Fibroblast of the aortic adventitia (primary cell): ENCODE results near the gene OOEP. TPM values are rescaled to one million over a fixed set of nuclear protein-coding genes. Genes with fewer than 3 reads are reported as not detected.
"Not testable (repeated sequence)": the region's sequence is repeated elsewhere in the genome, so short reads cannot be mapped to it uniquely, and the experiment has no call there.

ENCODE experiments used
- DNase-seq: peaks from one replicate; pipeline ENCODE4 v3.0.0-alpha.2; 2010; ENCODE audit warnings: low read depth
- H3K4me3 ChIP-seq: 2 replicates; pipeline ENCODE4 v1.5.1; 2011; ENCODE audit warnings: low read depth, mild to moderate bottlenecking, control low read depth, low read length, moderate library complexity
- CTCF ChIP-seq: IDR thresholded peaks from 2 replicates; pipeline ENCODE4 v1.5.1; 2011; ENCODE audit warnings: mild to moderate bottlenecking, low read length, control low read depth, inconsistent platforms; ENCODE audit not compliant: insufficient read depth
- total RNA-seq: library from RNA; depleted of rRNA; stranded (reverse); fragments of >200 nt; gene quantifications from 2 replicates; pipeline ENCODE4 v1.2.3, GENCODE V29; 2012; ENCODE audit warnings: low replicate concordance

Gene OOEP
- total RNA-seq, 1 donor: not detected

GRCh38 chr6:73382462-73383113 is 12.9 kb upstream of the OOEP start:
- no peak overlapping the region for H3K4me3 ChIP-seq

GRCh38 chr6:73381531-73381930 is 11.8 kb upstream of the OOEP start:
- not testable (repeated sequence) for DNase-seq, H3K4me3 ChIP-seq

More at GRCh38 chr6:73382462-73383113, 12.9 kb upstream of the OOEP start:
- DNase-seq: no peak
- no peak for TF ChIP-seq CTCF

GRCh38 chr6:73377225-73377624 is 7.5 kb upstream of the OOEP start:
- DNase-seq: no peak
- TF ChIP-seq CTCF: no peak
- H3K4me3 ChIP-seq: no peak overlapping the region

- no peak overlapping the region for H3K4me3 ChIP-seq
- DNase-seq: no peak
- no peak for TF ChIP-seq CTCF
Measured at GRCh38 chr6:73375216-73375615, 5.5 kb upstream of the OOEP start.

- no peak for TF ChIP-seq CTCF
- DNase-seq: no peak
- H3K4me3 ChIP-seq: no peak overlapping the region
Measured at GRCh38 chr6:73372516-73372915, 2.8 kb upstream of the OOEP start.

GRCh38 chr6:73371984-73372383 is 2.3 kb upstream of the OOEP start:
- no peak for TF ChIP-seq CTCF
- no peak overlapping the region for H3K4me3 ChIP-seq
- no peak for DNase-seq

- no peak for TF ChIP-seq CTCF
- H3K4me3 ChIP-seq: no peak overlapping the region
- DNase-seq: no peak
Measured at GRCh38 chr6:73369157-73369556, 540 bp downstream of the OOEP start.
